ENCODE results near the gene TBC1D32.

DNA sequence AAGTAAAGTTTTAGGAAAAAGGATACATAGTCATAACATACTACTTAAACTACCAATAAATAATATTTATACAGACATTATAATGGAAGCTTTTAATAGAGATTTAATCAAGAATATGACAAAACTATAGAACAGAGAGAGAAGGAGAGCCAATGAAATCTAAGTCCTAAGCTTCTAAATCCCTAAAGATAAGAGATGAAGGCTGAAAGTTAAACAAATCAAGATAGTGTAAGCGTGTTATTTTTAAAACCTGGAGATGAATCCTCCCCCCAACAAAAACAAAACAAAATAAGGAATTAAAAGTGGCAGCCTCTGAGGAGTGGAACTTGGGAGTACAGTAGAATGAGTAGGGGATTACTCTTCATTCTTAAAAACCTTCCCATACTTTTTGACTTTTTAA lies 145.9 kb downstream of the TBC1D32 start:
- TF ChIP-seq EZH2phosphoT487 (IDR thresholded peaks at IDR 0.05; ENCODE audit: insufficient read depth, low read depth) (no peak), EZH2 (IDR thresholded peaks at IDR 0.05; ENCODE audit: insufficient read depth, poor library complexity, severe bottlenecking) (no peak)

Data from GM23248 (cell line).